Measurements from ENCODE around the gene ZNF189. TPM values are rescaled to one million over a fixed set of nuclear protein-coding genes. Genes with fewer than 3 reads are reported as not detected.

ZNF189 gene
- total and polyA plus RNA-seq, 4 experiments from 2014 or later = 0.95 to 23.2 (median 12.4) TPM

- ChIA-PET POLR2A (ENCODE audit: partially characterized antibody) (no interaction called here), CTCF (ENCODE audit: partially characterized antibody) (no interaction called here)
- DNase-seq = no peak
- no peaks in the 10 kb centered on the region for H3K4me1 ChIP-seq (ENCODE audit: insufficient read depth, low read length)
- H3K27me3 ChIP-seq (ENCODE audit: insufficient read depth, low read length) = no peaks in the 10 kb centered on the region
- no peak overlapping the region for H3K4me3 ChIP-seq (ENCODE audit: low read length in 2 of 2)
- H3K27me3 Mint-ChIP-seq = peaks cover 1 to 2% of the 10 kb centered on the region in 2 donors
- peaks cover 13 to 27% of the 10 kb centered on the region in 2 donors for H3K36me3 Mint-ChIP-seq
- intact Hi-C loops (cut with micrococcal nuclease) = no loop called here
- H3K9me3 Mint-ChIP-seq = peaks cover 5 to 70% (median 55%) of the 10 kb centered on the region in 8 donors
- H3K27ac ChIP-seq (ENCODE audit: low read depth, low read length) = no peak overlapping the region
- no peak overlapping the region for H3K27ac Mint-ChIP-seq
- no peaks in the 10 kb centered on the region for H3K4me1 Mint-ChIP-seq
- peaks cover 0 to 15% of the 10 kb centered on the region in 2 donors for H3K9me3 ChIP-seq (ENCODE audit: control insufficient read depth in 1 of 2, low read length in 2 of 2)
- no peaks in the 10 kb centered on the region for H3K36me3 ChIP-seq (ENCODE audit: insufficient read depth, low read length)
- no peak overlapping the region for H3K4me3 Mint-ChIP-seq
Observed at GRCh38 chr9:101419863-101420262, 21.2 kb downstream of the ZNF189 start.

- Histone ChIP-seq H3K36me3 (ENCODE audit: insufficient read depth, low read length) (no peaks in the 10 kb centered on the region), H3K4me3 (ENCODE audit: low read length in 2 of 2) (no peak overlapping the region), H3K9me3 (ENCODE audit: control insufficient read depth in 1 of 2, low read length in 2 of 2) (peaks cover 0 to 6% of the 10 kb centered on the region in 2 donors), H3K4me1 (ENCODE audit: insufficient read depth, low read length) (no peaks in the 10 kb centered on the region), H3K27me3 (ENCODE audit: insufficient read depth, low read length) (no peaks in the 10 kb centered on the region), H3K27ac (ENCODE audit: low read depth, low read length) (no peak overlapping the region)
- Mint-ChIP-seq H3K27me3 (peaks cover 1 to 5% of the 10 kb centered on the region in 2 donors), H3K4me1 (no peaks in the 10 kb centered on the region), H3K36me3 (peaks cover 8 to 20% of the 10 kb centered on the region in 2 donors), H3K9me3 (peaks cover 5 to 61% (median 45%) of the 10 kb centered on the region in 8 donors), H3K4me3 (no peak overlapping the region), H3K27ac (no peak overlapping the region)
- ChIA-PET POLR2A (ENCODE audit: partially characterized antibody) (no interaction called here), CTCF (ENCODE audit: partially characterized antibody) (no interaction called here)
- DNase-seq = no peak
- intact Hi-C loops (cut with micrococcal nuclease) = no loop called here
Observed at GRCh38 chr9:101421653-101422065, 23.0 kb downstream of the ZNF189 start.

GRCh38 chr9:101427358-101427757 lies 28.7 kb downstream of the ZNF189 start:
- Mint-ChIP-seq H3K4me3 (no peak overlapping the region), H3K36me3 (no peaks in the 10 kb centered on the region), H3K4me1 (no peaks in the 10 kb centered on the region), H3K27me3 (peaks cover 3 to 14% of the 10 kb centered on the region in 2 donors), H3K27ac (no peak overlapping the region), H3K9me3 (peaks cover 2 to 15% (median 11%) of the 10 kb centered on the region in 8 donors)
- intact Hi-C loops (cut with micrococcal nuclease) = no loop called here
- no peak for DNase-seq
- ChIA-PET POLR2A (ENCODE audit: partially characterized antibody) (no interaction called here), CTCF (ENCODE audit: partially characterized antibody) (interaction anchor here (1.0 kb wide), 1 partner anchor 39 kb away, joined by 3 read pairs; no protein-coding TSS in a partner anchor)
- Histone ChIP-seq H3K4me3 (ENCODE audit: low read length in 2 of 2) (no peak overlapping the region), H3K27me3 (ENCODE audit: insufficient read depth, low read length) (no peaks in the 10 kb centered on the region), H3K27ac (ENCODE audit: low read depth, low read length) (no peak overlapping the region), H3K36me3 (ENCODE audit: insufficient read depth, low read length) (no peaks in the 10 kb centered on the region), H3K9me3 (ENCODE audit: control insufficient read depth in 1 of 2, low read length in 2 of 2) (no peaks in the 10 kb centered on the region), H3K4me1 (ENCODE audit: insufficient read depth, low read length) (no peaks in the 10 kb centered on the region)

GRCh38 chr9:101427957-101428655 lies 29.5 kb downstream of the ZNF189 start:
- no peaks in the 10 kb centered on the region for H3K9me3 ChIP-seq (ENCODE audit: control insufficient read depth in 1 of 2, low read length in 2 of 2)
- H3K27me3 ChIP-seq (ENCODE audit: insufficient read depth, low read length) = no peaks in the 10 kb centered on the region
- Mint-ChIP-seq H3K27me3 (peaks cover 3 to 14% of the 10 kb centered on the region in 2 donors), H3K4me1 (no peaks in the 10 kb centered on the region), H3K27ac (no peak overlapping the region), H3K36me3 (no peaks in the 10 kb centered on the region), H3K9me3 (peaks cover 2 to 11% (median 10%) of the 10 kb centered on the region in 8 donors), H3K4me3 (no peak overlapping the region)
- intact Hi-C loops (cut with micrococcal nuclease) = no loop called here
- H3K4me1 ChIP-seq (ENCODE audit: insufficient read depth, low read length) = no peaks in the 10 kb centered on the region
- no peak for DNase-seq
- CTCF ChIA-PET (ENCODE audit: partially characterized antibody) = interaction anchor here (1.0 kb wide), 1 partner anchor 40 kb away, joined by 3 read pairs; no protein-coding TSS in a partner anchor
- H3K36me3 ChIP-seq (ENCODE audit: insufficient read depth, low read length) = no peaks in the 10 kb centered on the region
- no peak overlapping the region for H3K27ac ChIP-seq (ENCODE audit: low read depth, low read length)
- H3K4me3 ChIP-seq (ENCODE audit: low read length in 2 of 2) = no peak overlapping the region
- POLR2A ChIA-PET (ENCODE audit: partially characterized antibody) = no interaction called here

GRCh38 chr9:101428909-101429308 lies 30.3 kb downstream of the ZNF189 start:
- Histone ChIP-seq H3K27me3 (ENCODE audit: insufficient read depth, low read length) (no peaks in the 10 kb centered on the region), H3K27ac (ENCODE audit: low read depth, low read length) (no peak overlapping the region), H3K4me1 (ENCODE audit: insufficient read depth, low read length) (no peaks in the 10 kb centered on the region), H3K36me3 (ENCODE audit: insufficient read depth, low read length) (no peaks in the 10 kb centered on the region), H3K9me3 (ENCODE audit: control insufficient read depth in 1 of 2, low read length in 2 of 2) (no peaks in the 10 kb centered on the region), H3K4me3 (ENCODE audit: low read length in 2 of 2) (no peak overlapping the region)
- DNase-seq = no peak
- Mint-ChIP-seq H3K4me1 (no peaks in the 10 kb centered on the region), H3K4me3 (no peak overlapping the region), H3K27me3 (peaks cover 4 to 14% of the 10 kb centered on the region in 2 donors), H3K36me3 (no peaks in the 10 kb centered on the region), H3K9me3 (peaks cover 2 to 5% (median 3%) of the 10 kb centered on the region in 8 donors), H3K27ac (no peak overlapping the region)
- ChIA-PET CTCF (ENCODE audit: partially characterized antibody) (no interaction called here), POLR2A (ENCODE audit: partially characterized antibody) (no interaction called here)
- intact Hi-C loops (cut with micrococcal nuclease) = no loop called here

- intact Hi-C loops (cut with micrococcal nuclease) = no loop called here
- H3K4me1 ChIP-seq (ENCODE audit: insufficient read depth, low read length) = no peaks in the 10 kb centered on the region
- no peak for DNase-seq
- peaks cover 3 to 12% of the 10 kb centered on the region in 2 donors for H3K27me3 Mint-ChIP-seq
- POLR2A ChIA-PET (ENCODE audit: partially characterized antibody) = no interaction called here
- peaks cover 0 to 3% (median 0%) of the 10 kb centered on the region in 8 donors for H3K9me3 Mint-ChIP-seq
- no peak overlapping the region for H3K4me3 Mint-ChIP-seq
- no peaks in the 10 kb centered on the region for H3K9me3 ChIP-seq (ENCODE audit: control insufficient read depth in 1 of 2, low read length in 2 of 2)
- H3K27ac ChIP-seq (ENCODE audit: low read depth, low read length) = no peak overlapping the region
- no peaks in the 10 kb centered on the region for H3K36me3 Mint-ChIP-seq
- no peaks in the 10 kb centered on the region for H3K36me3 ChIP-seq (ENCODE audit: insufficient read depth, low read length)
- CTCF ChIA-PET (ENCODE audit: partially characterized antibody) = no interaction called here
- no peaks in the 10 kb centered on the region for H3K4me1 Mint-ChIP-seq
- no peak overlapping the region for H3K4me3 ChIP-seq (ENCODE audit: low read length in 2 of 2)
- no peaks in the 10 kb centered on the region for H3K27me3 ChIP-seq (ENCODE audit: insufficient read depth, low read length)
- no peak overlapping the region for H3K27ac Mint-ChIP-seq
Observed at GRCh38 chr9:101429736-101430135, 31.1 kb downstream of the ZNF189 start.

GRCh38 chr9:101432171-101432570 lies 33.5 kb downstream of the ZNF189 start:
- ChIA-PET CTCF (ENCODE audit: partially characterized antibody) (no interaction called here), POLR2A (ENCODE audit: partially characterized antibody) (no interaction called here)
- Mint-ChIP-seq H3K27ac (no peak overlapping the region), H3K36me3 (no peaks in the 10 kb centered on the region), H3K9me3 (peaks cover 0 to 3% (median 0%) of the 10 kb centered on the region in 8 donors), H3K4me1 (no peaks in the 10 kb centered on the region), H3K4me3 (no peak overlapping the region), H3K27me3 (peaks cover 9 to 14% of the 10 kb centered on the region in 2 donors)
- no peaks in the 10 kb centered on the region for H3K36me3 ChIP-seq (ENCODE audit: insufficient read depth, low read length)
- H3K4me3 ChIP-seq (ENCODE audit: low read length in 2 of 2) = no peak overlapping the region
- no peaks in the 10 kb centered on the region for H3K9me3 ChIP-seq (ENCODE audit: control insufficient read depth in 1 of 2, low read length in 2 of 2)
- no peaks in the 10 kb centered on the region for H3K4me1 ChIP-seq (ENCODE audit: insufficient read depth, low read length)
- no peak overlapping the region for H3K27ac ChIP-seq (ENCODE audit: low read depth, low read length)
- DNase-seq = no peak
- intact Hi-C loops (cut with micrococcal nuclease) = no loop called here
- no peaks in the 10 kb centered on the region for H3K27me3 ChIP-seq (ENCODE audit: insufficient read depth, low read length)
